GM12874 (cell line): ENCODE measurements around the gene XYLT1.

Experiments used
- TF ChIP-seq, protein P1 (sequence below): IDR thresholded peaks from 2 replicates; pipeline ENCODE4 v1.5.1; 2011; ENCODE audit warnings: low read depth, mild to moderate bottlenecking, control low read depth, low read length, moderate library complexity; ENCODE audit not compliant: insufficient read depth

Gene XYLT1

GRCh38 chr16:17366299-17366961 is 104.3 kb downstream of the XYLT1 start:
- TF ChIP-seq, protein P1, sequence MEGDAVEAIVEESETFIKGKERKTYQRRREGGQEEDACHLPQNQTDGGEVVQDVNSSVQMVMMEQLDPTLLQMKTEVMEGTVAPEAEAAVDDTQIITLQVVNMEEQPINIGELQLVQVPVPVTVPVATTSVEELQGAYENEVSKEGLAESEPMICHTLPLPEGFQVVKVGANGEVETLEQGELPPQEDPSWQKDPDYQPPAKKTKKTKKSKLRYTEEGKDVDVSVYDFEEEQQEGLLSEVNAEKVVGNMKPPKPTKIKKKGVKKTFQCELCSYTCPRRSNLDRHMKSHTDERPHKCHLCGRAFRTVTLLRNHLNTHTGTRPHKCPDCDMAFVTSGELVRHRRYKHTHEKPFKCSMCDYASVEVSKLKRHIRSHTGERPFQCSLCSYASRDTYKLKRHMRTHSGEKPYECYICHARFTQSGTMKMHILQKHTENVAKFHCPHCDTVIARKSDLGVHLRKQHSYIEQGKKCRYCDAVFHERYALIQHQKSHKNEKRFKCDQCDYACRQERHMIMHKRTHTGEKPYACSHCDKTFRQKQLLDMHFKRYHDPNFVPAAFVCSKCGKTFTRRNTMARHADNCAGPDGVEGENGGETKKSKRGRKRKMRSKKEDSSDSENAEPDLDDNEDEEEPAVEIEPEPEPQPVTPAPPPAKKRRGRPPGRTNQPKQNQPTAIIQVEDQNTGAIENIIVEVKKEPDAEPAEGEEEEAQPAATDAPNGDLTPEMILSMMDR, result no peak

DNA sequence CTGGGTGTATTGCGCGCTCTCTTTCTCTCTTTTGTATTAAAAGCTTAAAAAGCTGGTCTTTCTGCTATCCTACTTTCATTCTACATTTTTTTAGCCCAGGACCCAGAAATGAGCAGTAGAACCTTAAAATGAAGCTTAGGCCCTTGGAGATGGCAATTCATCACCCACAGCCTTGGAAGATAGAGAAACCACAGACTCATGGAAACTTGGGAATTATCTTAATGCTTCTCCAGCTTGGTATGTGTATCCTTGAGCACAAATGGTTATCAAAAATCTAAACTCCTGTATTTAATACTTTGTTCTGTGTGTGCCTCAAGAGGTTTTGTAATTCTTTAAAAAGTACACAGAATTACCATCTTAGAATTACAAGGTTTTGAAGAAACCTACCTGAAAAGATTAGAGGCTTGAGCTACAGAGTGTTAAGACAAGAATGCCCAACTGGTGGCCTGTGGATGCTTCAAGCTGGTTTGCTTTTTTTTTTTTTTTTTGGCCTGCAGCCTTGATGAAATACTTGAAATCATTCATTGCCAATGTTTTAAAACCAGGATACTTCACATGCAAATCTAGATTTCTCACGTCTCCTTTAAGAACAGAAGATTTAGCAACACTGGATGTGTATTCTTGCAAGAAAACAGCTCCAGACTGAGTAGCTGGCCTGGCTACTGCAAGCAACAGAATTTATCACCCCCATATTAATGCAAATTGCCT is 105.0 kb downstream of the XYLT1 start:
- TF ChIP-seq, protein P1, result no peak

DNA sequence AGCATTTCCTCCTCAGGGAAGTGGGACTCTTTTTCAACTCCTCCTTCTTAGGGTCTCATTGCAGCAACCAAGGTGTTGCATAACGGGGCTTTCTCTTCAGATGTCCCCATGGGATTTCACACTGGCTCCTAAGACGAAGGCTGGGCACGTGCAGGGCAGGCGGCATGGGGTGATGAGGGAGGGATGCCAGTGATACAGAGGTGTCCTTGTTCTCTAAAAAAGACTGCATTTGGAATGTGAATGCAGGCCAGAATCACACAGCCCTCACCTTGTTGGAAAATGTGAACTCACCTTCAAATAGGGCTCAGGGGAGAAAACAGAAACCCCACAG is 105.6 kb downstream of the XYLT1 start:
- TF ChIP-seq, protein P1, result no peak

- TF ChIP-seq, protein P1, result no peak
Measured at GRCh38 chr16:17364319-17365210, 106.2 kb downstream of the XYLT1 start.

GRCh38 chr16:17362946-17363345 is 107.8 kb downstream of the XYLT1 start:
- TF ChIP-seq, protein P1, result no peak

- TF ChIP-seq, protein P1, result no peak
Measured at GRCh38 chr16:17362183-17362582, 108.6 kb downstream of the XYLT1 start.

DNA sequence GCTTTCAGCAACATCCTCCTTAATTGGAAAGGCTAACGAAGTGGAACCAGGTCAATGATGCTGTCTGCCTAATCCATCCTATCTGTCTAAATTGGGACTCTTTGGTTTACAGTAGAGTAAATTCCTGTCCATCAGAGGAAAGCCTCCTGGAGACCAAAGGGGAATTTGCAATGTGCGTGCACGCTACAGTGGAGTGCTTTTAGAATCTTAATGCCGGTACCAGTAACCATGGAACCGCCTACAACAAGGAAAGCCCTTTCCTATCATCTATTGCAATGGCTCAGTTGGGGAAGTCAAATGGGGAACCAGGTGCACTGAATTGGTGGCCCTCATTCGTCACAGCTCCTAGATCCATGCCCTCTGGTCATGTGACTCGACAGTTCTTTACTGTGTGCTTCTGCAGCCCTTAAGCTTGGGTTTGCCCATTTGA is 110.1 kb downstream of the XYLT1 start:
- TF ChIP-seq, protein P1, result no peak
